GM12878 (cell line): ENCODE measurements around the gene GZMM. TPM values are rescaled to one million over a fixed set of nuclear protein-coding genes. Genes with fewer than 3 reads are reported as not detected.

Source experiments
- ATAC-seq: fragments of 200-7000 bp; cut with Tn5 transposase; 3 replicates; pipeline ENCODE4 v1.9.1; 2020; ENCODE audit warnings: mild to moderate bottlenecking, moderate library complexity
- BruUV-seq: library from RNA; stranded (reverse); fragments of 400-500 nt; replicated peaks from 2 replicates; lab custom pipeline; 2021; lab: Mats Ljungman, UMichigan
- CTCF ChIA-PET: fragments of 300-600 bp; sonication (Branson Sonifier 250); formaldehyde crosslinking; extraction: SDS; loops from one replicate; lab custom pipeline; 2021; ENCODE audit warnings: inconsistent platforms; lab: Yijun Ruan, JAX
- POLR2A ChIA-PET: fragments of 350-600 bp; formaldehyde crosslinking; extraction: SDS; loops from one replicate; lab custom pipeline; 2021; ENCODE audit warnings: inconsistent platforms; lab: Charles Lee
- RAD21 ChIA-PET: fragments of 300-600 bp; sonication (Branson Sonifier 250); formaldehyde crosslinking; loops from one replicate; lab custom pipeline; 2023; ENCODE audit warnings: antibody characterized with exemption; ENCODE audit not compliant: unreplicated experiment; lab: Charles Lee
- SMC1A ChIA-PET: fragments of 300-600 bp; sonication (Branson Sonifier 250); formaldehyde crosslinking; loops from one replicate; lab custom pipeline; 2023; ENCODE audit not compliant: unreplicated experiment, uncharacterized antibody; lab: Charles Lee
- DNase-seq: peaks from one replicate; pipeline ENCODE4 v3.0.0-alpha.2; 2011; ENCODE audit warnings: low read depth, low spot score
- FAIRE-seq: peaks from 3 replicates; lab custom pipeline; 2011; peaks lifted over from hg19 to GRCh38; lab: Jason Lieb, UNC
- H2AFZ ChIP-seq: 2 replicates; pipeline ENCODE4 v1.6.0; 2011; ENCODE audit warnings: low read depth, low read length, control low read depth; ENCODE audit not compliant: control insufficient read depth
- H3K27ac ChIP-seq: 2 replicates; pipeline ENCODE4 v1.5.1; 2011; ENCODE audit warnings: control low read depth; ENCODE audit not compliant: control insufficient read depth, insufficient read depth
- H3K27me3 ChIP-seq, 2 experiments: replicated peaks in 1 of 2; 2 replicates each; pipeline versions ENCODE4 v1.6.0 to v1.6.1; 2011; ENCODE audit warnings: low read length in 1 of 2; ENCODE audit not compliant: control insufficient read depth in 2 of 2, insufficient read depth in 2 of 2
- H3K36me3 ChIP-seq, 2 experiments: 2 replicates each; pipeline ENCODE4 v1.5.1; 2011; ENCODE audit warnings: low read length in 1 of 2; ENCODE audit not compliant: control insufficient read depth in 2 of 2, insufficient read depth in 2 of 2
- H3K4me1 ChIP-seq: 2 replicates; pipeline ENCODE4 v1.6.1; 2011; ENCODE audit warnings: mild to moderate bottlenecking, low read length, moderate library complexity, mixed read lengths; ENCODE audit not compliant: control insufficient read depth, insufficient read depth
- H3K4me2 ChIP-seq: 2 replicates; pipeline ENCODE4 v1.6.0; 2011; ENCODE audit warnings: control low read depth; ENCODE audit not compliant: control insufficient read depth, insufficient read depth
- H3K4me3 ChIP-seq: fragments of 200-600 bp; sonication (generic); 2 replicates; pipeline ENCODE4 v1.5.1; 2016
- H3K79me2 ChIP-seq: 2 replicates; pipeline ENCODE4 v1.6.0; 2011; ENCODE audit warnings: low read length; ENCODE audit not compliant: control insufficient read depth, insufficient read depth
- H3K9ac ChIP-seq: 2 replicates; pipeline ENCODE4 v1.8.0; 2011; ENCODE audit warnings: low read length, control low read depth, mixed read lengths; ENCODE audit not compliant: control insufficient read depth, insufficient read depth
- H3K9me3 ChIP-seq: replicated peaks from 3 replicates; pipeline ENCODE4 v1.5.1; 2011; ENCODE audit warnings: mild to moderate bottlenecking, low read length; ENCODE audit not compliant: control insufficient read depth, insufficient read depth
- H4K20me1 ChIP-seq: 2 replicates; pipeline ENCODE4 v1.6.0; 2011; ENCODE audit not compliant: control insufficient read depth, insufficient read depth
- BHLHE40 ChIP-seq, 2 experiments: fragments of 450-650 bp in 1 of 2; IDR thresholded peaks; 2 replicates each; pipeline ENCODE4 v1.6.1; 2011 to 2017; ENCODE audit warnings: low read depth in 2 of 2, borderline replicate concordance in 1 of 2, improper control_type of control experiment in 1 of 2, low read length in 1 of 2, mild to moderate bottlenecking in 1 of 2
- CHD1 ChIP-seq: IDR thresholded peaks from 2 replicates; pipeline ENCODE4 v1.6.1; 2012; ENCODE audit warnings: low read depth, low read length, improper control_type of control experiment
- CTCF ChIP-seq, 3 experiments: IDR thresholded peaks in 2 of 3; conservative IDR thresholded peaks in 1 of 3; 2 replicates each; pipeline ENCODE4 v1.5.1; 2011; ENCODE audit warnings: low read depth in 3 of 3, low read length in 3 of 3, mild to moderate bottlenecking in 3 of 3, control low read depth in 2 of 3, moderate library complexity in 2 of 3, inconsistent platforms in 1 of 3, mixed read lengths in 1 of 3; ENCODE audit not compliant: control insufficient read depth in 2 of 3, insufficient read depth in 1 of 3; ENCODE audit errors: extremely low read depth in 1 of 3
- EZH2 ChIP-seq: IDR thresholded peaks from 2 replicates; pipeline ENCODE4 v1.6.1; 2012; ENCODE audit warnings: low read depth, mild to moderate bottlenecking, control low read depth, inconsistent platforms, low read length, borderline replicate concordance; ENCODE audit not compliant: control insufficient read depth
- IRF4 ChIP-seq: IDR thresholded peaks from 2 replicates; pipeline ENCODE4 v1.6.1; 2011; ENCODE audit warnings: low read depth, low read length
- KDM1A ChIP-seq: fragments of 200-600 bp; sonication (generic); IDR thresholded peaks from 2 replicates; pipeline ENCODE4 v1.6.1; 2016; ENCODE audit warnings: borderline replicate concordance
- MLLT1 ChIP-seq: fragments of 450-650 bp; IDR thresholded peaks from 2 replicates; pipeline ENCODE4 v1.6.1; 2016; ENCODE audit warnings: mild to moderate bottlenecking
- MXI1 ChIP-seq: fragments of 150-350 bp; IDR thresholded peaks from 2 replicates; pipeline ENCODE4 v1.6.1; 2011; ENCODE audit warnings: low read depth, mild to moderate bottlenecking, inconsistent platforms, low read length, improper control_type of control experiment
- MYB ChIP-seq: fragments of 150-350 bp; IDR thresholded peaks from 2 replicates; pipeline ENCODE4 v1.6.1; 2014; ENCODE audit warnings: mild to moderate bottlenecking, low read depth, low read length, borderline replicate concordance
- POLR2AphosphoS2 ChIP-seq: IDR thresholded peaks from 2 replicates; pipeline ENCODE4 v1.6.1; 2011; ENCODE audit warnings: low read depth, mild to moderate bottlenecking, low read length, improper control_type of control experiment, moderate library complexity
- POU2F2 ChIP-seq: IDR thresholded peaks from 3 replicates; pipeline ENCODE4 v1.6.1; 2011; ENCODE audit warnings: low read depth, mild to moderate bottlenecking, low read length, borderline replicate concordance
- SUZ12 ChIP-seq: fragments of 200-600 bp; sonication (generic); IDR thresholded peaks from one replicate; pipeline ENCODE4 v1.6.1; 2018; ENCODE audit warnings: antibody characterized with exemption, mild to moderate bottlenecking; ENCODE audit not compliant: unreplicated experiment
- ZSCAN29 ChIP-seq: fragments of 450-650 bp; IDR thresholded peaks from 2 replicates; pipeline ENCODE4 v1.6.1; 2017; ENCODE audit warnings: mild to moderate bottlenecking, moderate library complexity
- WGBS: methylation state at CpG from one replicate; pipeline ENCODE4 v1.1.6; 2016; ENCODE audit warnings: low lambda C conversion rate; ENCODE audit not compliant: insufficient replicate concordance, insufficient coverage; ENCODE audit errors: missing lambda C conversion rate; 5-methylcytosine and 5-hydroxymethylcytosine counted together
- in situ Hi-C: fragments of 300-500 bp; cut with MboI; formaldehyde crosslinking; loops from 9 replicates; pipeline ENCODE4 v1.14.3; 2018; ENCODE audit warnings: mixed read lengths
- intact Hi-C: fragments of 100-400 bp; cut with micrococcal nuclease; formaldehyde crosslinking; loops from one replicate; pipeline ENCODE4 v1.14.2; 2022; ENCODE audit not compliant: unreplicated experiment
- polyA plus RNA-seq, 11 experiments: library from polyadenylated mRNA; depleted of rRNA in 4 of 11; unstranded in 6 of 11; stranded (reverse) in 5 of 11; fragments of >200 nt; fragmentation: Nextera tagmentation in 4 of 11; fragmentation: Illumina TruSeq in 1 of 11; extraction: Ambion mirVana in 4 of 11; extraction: Trizol in 1 of 11; gene quantifications; 1 replicate in 1 of 11; 2 replicates in 10 of 11; pipeline versions ENCODE4 v1.2.1 to v1.2.3, GENCODE V29; 2011 to 2016; ENCODE audit warnings: inconsistent platforms in 2 of 11, missing spikeins in 2 of 11, low read depth in 1 of 11
- total RNA-seq, 4 experiments: library from RNA; depleted of rRNA in 3 of 4; stranded (reverse); fragments of >200 nt in 3 of 4; fragmentation: Illumina TruSeq in 1 of 4; extraction: Trizol in 1 of 4; gene quantifications; 2 replicates each; pipeline versions ENCODE4 v1.2.1 to v1.2.3, GENCODE V29; 2013 to 2021

The GZMM gene
- total and polyA plus RNA-seq, 10 of the 15 experiments (the other 5 are each of a cell fraction or from before 2014, with no cell fraction given): 0.09 to 0.48 (median 0.23) TPM; not detected in 7

GRCh38 chr19:588741-589692 lies 45.2 kb downstream of the GZMM start:
- H3K4me2 ChIP-seq: no peak overlapping the region
- SMC1A ChIA-PET: no interaction called here
- H2AFZ ChIP-seq: no peak overlapping the region
- no peak overlapping the region for H3K4me3 ChIP-seq
- no TSS peak for BruUV-seq
- FAIRE-seq (no peak), DNase-seq (no peak), ATAC-seq (peak; percentile 6)
- POLR2A ChIA-PET: no interaction called here
- H3K27me3 ChIP-seq: peaks cover 4 to 9% of the 10 kb centered on the region in 2 experiments
- H3K4me1 ChIP-seq: no peaks in the 10 kb centered on the region
- H3K36me3 ChIP-seq: no peaks in the 10 kb centered on the region
- CTCF ChIA-PET: interaction anchor here (1.2 kb wide), 1 partner anchor 145 kb away, joined by 3 read pairs; no protein-coding TSS in a partner anchor
- H3K27ac ChIP-seq: no peak overlapping the region
- RAD21 ChIA-PET: interaction anchor here (1.1 kb wide), 1 partner anchor 14 kb away, joined by 5 read pairs; no protein-coding TSS in a partner anchor
- intact Hi-C loops (loop anchor here (5.0 kb wide), 1 partner anchor 143 kb away; no protein-coding TSS in a partner anchor), in situ Hi-C loops (loop anchor here (5.0 kb wide), 1 partner anchor 143 kb away; no protein-coding TSS in a partner anchor)
- H3K9me3 ChIP-seq: no peaks in the 10 kb centered on the region
- H3K79me2 ChIP-seq: no peaks in the 10 kb centered on the region
- WGBS: 16% methylated on average over 51 of the region's 54 CpGs
- no peaks in the 10 kb centered on the region for H4K20me1 ChIP-seq
- TF ChIP-seq MLLT1 (no peak), EZH2 (no peak), BHLHE40 (IDR thresholded peaks at IDR 0.05; ENCODE audit: borderline replicate concordance in 1 of 2, low read depth in 2 of 2, low read length in 1 of 2) (no peak), MXI1 (no peak), KDM1A (no peak), POLR2AphosphoS2 (no peak), ZSCAN29 (no peak), SUZ12 (peak; percentile 98), CHD1 (no peak), POU2F2 (no peak), MYB (no peak), IRF4 (no peak), CTCF (IDR thresholded peaks at IDR 0.05 in 2 of 3, conservative IDR thresholded peaks at IDR 0.05 in 1 of 3; ENCODE audit: control insufficient read depth in 2 of 3, extremely low read depth in 1 of 3, insufficient read depth in 1 of 3, low read depth in 3 of 3, low read length in 3 of 3) (peak in 1 of 3 experiments; percentile 22; a peak in 1 of 6 replicates)
- H3K9ac ChIP-seq: no peak overlapping the region
